ENCODE measurements around the gene ZSCAN26.

The ZSCAN26 gene

GRCh38 chr6:28263922-28264321, 3.0 kb upstream of the ZSCAN26 start:
- Histone ChIP-seq H3K27me3 (ENCODE audit: low read length) (no peaks in the 10 kb centered on the region), H2AFZ (ENCODE audit: low read depth, low read length, severe bottlenecking) (no peak overlapping the region), H3K9me2 (replicated peaks; ENCODE audit: insufficient read depth, low read length) (no peaks in the 10 kb centered on the region), H3F3A (ENCODE audit: insufficient read depth) (peaks cover 4% of the 10 kb centered on the region; the same call in 1 of the 2 replicates), H3K4me3 (ENCODE audit: insufficient read depth, low read length, poor library complexity, severe bottlenecking) (no peak overlapping the region), H3K9me3 (ENCODE audit: insufficient read depth, low read length) (no peaks in the 10 kb centered on the region), H3K36me3 (ENCODE audit: low read length) (no peaks in the 10 kb centered on the region), H3K79me2 (ENCODE audit: insufficient read depth, low read length) (no peaks in the 10 kb centered on the region), H4K20me1 (ENCODE audit: low read depth, low read length) (no peaks in the 10 kb centered on the region), H3K4me2 (ENCODE audit: low read depth, low read length, poor library complexity, severe bottlenecking) (no peak overlapping the region), H3K9ac (ENCODE audit: low read length) (no peak overlapping the region), H3K27ac (ENCODE audit: low read depth, low read length) (no peak overlapping the region)
- TF ChIP-seq, protein P1, sequence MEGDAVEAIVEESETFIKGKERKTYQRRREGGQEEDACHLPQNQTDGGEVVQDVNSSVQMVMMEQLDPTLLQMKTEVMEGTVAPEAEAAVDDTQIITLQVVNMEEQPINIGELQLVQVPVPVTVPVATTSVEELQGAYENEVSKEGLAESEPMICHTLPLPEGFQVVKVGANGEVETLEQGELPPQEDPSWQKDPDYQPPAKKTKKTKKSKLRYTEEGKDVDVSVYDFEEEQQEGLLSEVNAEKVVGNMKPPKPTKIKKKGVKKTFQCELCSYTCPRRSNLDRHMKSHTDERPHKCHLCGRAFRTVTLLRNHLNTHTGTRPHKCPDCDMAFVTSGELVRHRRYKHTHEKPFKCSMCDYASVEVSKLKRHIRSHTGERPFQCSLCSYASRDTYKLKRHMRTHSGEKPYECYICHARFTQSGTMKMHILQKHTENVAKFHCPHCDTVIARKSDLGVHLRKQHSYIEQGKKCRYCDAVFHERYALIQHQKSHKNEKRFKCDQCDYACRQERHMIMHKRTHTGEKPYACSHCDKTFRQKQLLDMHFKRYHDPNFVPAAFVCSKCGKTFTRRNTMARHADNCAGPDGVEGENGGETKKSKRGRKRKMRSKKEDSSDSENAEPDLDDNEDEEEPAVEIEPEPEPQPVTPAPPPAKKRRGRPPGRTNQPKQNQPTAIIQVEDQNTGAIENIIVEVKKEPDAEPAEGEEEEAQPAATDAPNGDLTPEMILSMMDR (IDR thresholded peaks at IDR 0.05; ENCODE audit: insufficient read depth, low read length, poor library complexity, severe bottlenecking): no peak
- no peak for TF ChIP-seq EZH2phosphoT487 (conservative IDR thresholded peaks at IDR 0.05; ENCODE audit: low read length)

DNA sequence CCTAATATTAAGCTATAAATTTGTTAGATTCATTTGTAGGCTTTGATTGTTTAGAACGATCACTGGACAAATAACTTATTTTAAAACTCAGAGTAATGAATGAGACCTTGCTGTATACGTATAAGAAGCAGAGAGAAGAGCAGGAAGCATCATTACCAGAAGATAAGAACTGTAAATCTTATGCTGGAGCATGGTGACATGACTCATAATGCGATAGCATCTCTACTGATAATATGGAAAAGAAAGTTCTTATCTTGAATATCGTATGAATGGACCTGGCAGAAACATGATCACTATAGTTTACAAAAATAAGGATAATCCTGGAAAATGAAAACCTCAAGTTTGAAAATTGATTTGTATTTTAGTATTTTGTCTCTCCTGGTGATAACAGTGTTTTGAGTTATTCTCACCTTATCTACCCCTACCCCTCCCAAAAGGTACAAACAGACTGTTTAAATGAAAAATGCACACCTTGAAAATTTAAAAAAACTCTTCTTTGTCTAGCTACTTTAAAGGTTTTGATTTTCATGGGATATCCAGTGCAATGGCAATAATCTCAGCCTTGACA, 2.0 kb upstream of the ZSCAN26 start:
- H3K4me3 ChIP-seq (ENCODE audit: insufficient read depth, low read length, poor library complexity, severe bottlenecking): no peak overlapping the region
- H3K9me3 ChIP-seq (ENCODE audit: insufficient read depth, low read length): no peaks in the 10 kb centered on the region
- peaks cover 4% of the 10 kb centered on the region; the same call in 1 of the 2 replicates for H3F3A ChIP-seq (ENCODE audit: insufficient read depth)
- no peak overlapping the region for H3K4me2 ChIP-seq (ENCODE audit: low read depth, low read length, poor library complexity, severe bottlenecking)
- H3K9me2 ChIP-seq (replicated peaks; ENCODE audit: insufficient read depth, low read length): no peaks in the 10 kb centered on the region
- no peak overlapping the region for H3K9ac ChIP-seq (ENCODE audit: low read length)
- no peak for TF ChIP-seq EZH2phosphoT487 (conservative IDR thresholded peaks at IDR 0.05; ENCODE audit: low read length)
- TF ChIP-seq, protein P1 (IDR thresholded peaks at IDR 0.05; ENCODE audit: insufficient read depth, low read length, poor library complexity, severe bottlenecking): no peak
- no peak overlapping the region for H2AFZ ChIP-seq (ENCODE audit: low read depth, low read length, severe bottlenecking)
- H3K36me3 ChIP-seq (ENCODE audit: low read length): no peaks in the 10 kb centered on the region
- no peaks in the 10 kb centered on the region for H3K79me2 ChIP-seq (ENCODE audit: insufficient read depth, low read length)
- H3K27ac ChIP-seq (ENCODE audit: low read depth, low read length): no peak overlapping the region
- H3K27me3 ChIP-seq (ENCODE audit: low read length): no peaks in the 10 kb centered on the region
- H4K20me1 ChIP-seq (ENCODE audit: low read depth, low read length): no peaks in the 10 kb centered on the region

DNA sequence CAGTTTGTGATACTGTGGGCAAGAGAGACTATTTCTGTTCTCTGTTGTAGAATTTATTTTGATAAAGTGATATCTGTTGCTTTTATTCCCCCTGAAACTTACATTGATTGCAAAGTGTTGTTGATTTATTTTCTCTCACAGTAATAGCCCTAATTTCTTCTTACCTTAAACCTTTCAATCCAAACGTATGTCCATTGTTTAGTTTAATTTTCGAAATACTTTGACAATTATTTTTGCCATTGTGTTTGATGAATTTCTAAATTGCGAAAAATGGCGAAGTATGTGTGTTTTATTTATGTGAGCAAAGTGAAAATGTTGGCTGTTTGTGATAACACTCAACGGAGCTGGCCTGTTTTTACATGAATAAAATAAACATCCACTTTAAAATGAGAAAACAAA, 381 bp upstream of the ZSCAN26 start:
- peak overlapping the region; percentile 84 for H2AFZ ChIP-seq (ENCODE audit: low read depth, low read length, severe bottlenecking)
- H3K27ac ChIP-seq (ENCODE audit: low read depth, low read length): no peak overlapping the region
- H3K27me3 ChIP-seq (ENCODE audit: low read length): no peaks in the 10 kb centered on the region
- no peaks in the 10 kb centered on the region for H3K9me2 ChIP-seq (replicated peaks; ENCODE audit: insufficient read depth, low read length)
- peaks cover 4% of the 10 kb centered on the region; the same call in 1 of the 2 replicates for H3F3A ChIP-seq (ENCODE audit: insufficient read depth)
- H4K20me1 ChIP-seq (ENCODE audit: low read depth, low read length): no peaks in the 10 kb centered on the region
- peak overlapping the region; percentile 79 for H3K4me3 ChIP-seq (ENCODE audit: insufficient read depth, low read length, poor library complexity, severe bottlenecking)
- no peaks in the 10 kb centered on the region for H3K36me3 ChIP-seq (ENCODE audit: low read length)
- no peaks in the 10 kb centered on the region for H3K9me3 ChIP-seq (ENCODE audit: insufficient read depth, low read length)
- H3K4me2 ChIP-seq (ENCODE audit: low read depth, low read length, poor library complexity, severe bottlenecking): peak overlapping the region; percentile 72
- TF ChIP-seq, protein P1 (IDR thresholded peaks at IDR 0.05; ENCODE audit: insufficient read depth, low read length, poor library complexity, severe bottlenecking): no peak
- TF ChIP-seq EZH2phosphoT487 (conservative IDR thresholded peaks at IDR 0.05; ENCODE audit: low read length): no peak
- peak overlapping the region; percentile 65 for H3K9ac ChIP-seq (ENCODE audit: low read length)
- no peaks in the 10 kb centered on the region for H3K79me2 ChIP-seq (ENCODE audit: insufficient read depth, low read length)
